Bladder microvascular endothelial cell (primary cell): ENCODE data around the gene FAM3A. TPM values are rescaled to one million over a fixed set of nuclear protein-coding genes. Genes with fewer than 3 reads are reported as not detected.

Experiments used
- total RNA-seq: library from RNA; depleted of rRNA; stranded (reverse); fragments of >200 nt; gene quantifications from 2 replicates; pipeline ENCODE4 v1.2.3, GENCODE V29; 2014

FAM3A gene, protein sequence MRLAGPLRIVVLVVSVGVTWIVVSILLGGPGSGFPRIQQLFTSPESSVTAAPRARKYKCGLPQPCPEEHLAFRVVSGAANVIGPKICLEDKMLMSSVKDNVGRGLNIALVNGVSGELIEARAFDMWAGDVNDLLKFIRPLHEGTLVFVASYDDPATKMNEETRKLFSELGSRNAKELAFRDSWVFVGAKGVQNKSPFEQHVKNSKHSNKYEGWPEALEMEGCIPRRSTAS
- total RNA-seq, result 17.6 and 45.2 TPM in 2 replicates

DNA sequence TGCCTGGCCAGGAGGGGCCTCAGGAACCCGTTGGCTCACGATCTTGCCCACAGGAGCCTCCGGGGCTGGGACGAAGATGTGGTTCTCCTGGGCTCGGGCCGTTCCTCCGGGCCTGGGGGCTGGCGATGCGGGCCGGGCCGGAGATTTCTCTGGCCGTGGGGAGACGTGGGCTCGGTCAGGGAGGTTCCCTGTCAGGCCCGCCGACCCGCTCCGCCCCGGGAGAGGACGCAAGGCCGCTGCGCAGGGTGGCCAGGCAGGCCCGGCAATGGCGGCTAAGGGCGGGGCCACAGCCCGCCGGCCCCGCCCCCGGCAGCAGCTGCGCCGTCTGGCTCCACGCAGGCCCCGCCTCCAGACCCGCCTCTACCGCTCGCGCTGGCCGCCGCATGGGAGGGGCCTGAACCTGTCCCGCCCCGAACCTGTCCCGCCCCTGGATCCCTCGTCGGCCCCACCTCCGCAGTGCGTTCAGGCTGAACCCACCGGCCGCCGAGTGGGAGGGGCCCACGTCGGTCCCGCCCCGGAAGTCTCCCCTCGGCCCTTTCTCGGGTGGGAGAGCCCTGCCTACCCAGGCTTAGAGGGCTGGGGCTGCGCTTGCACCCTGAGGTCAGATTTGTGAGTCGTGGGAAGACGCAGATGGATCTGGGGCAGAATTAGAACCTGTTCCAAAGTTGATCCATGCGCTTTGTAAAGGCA, at the start of gene FAM3A:
Gene FAM3A, minus strand, starts transcription at position 267 of the 690 bp plus-strand sequence. CDS start 460 bp downstream, outside the sequence.

DNA sequence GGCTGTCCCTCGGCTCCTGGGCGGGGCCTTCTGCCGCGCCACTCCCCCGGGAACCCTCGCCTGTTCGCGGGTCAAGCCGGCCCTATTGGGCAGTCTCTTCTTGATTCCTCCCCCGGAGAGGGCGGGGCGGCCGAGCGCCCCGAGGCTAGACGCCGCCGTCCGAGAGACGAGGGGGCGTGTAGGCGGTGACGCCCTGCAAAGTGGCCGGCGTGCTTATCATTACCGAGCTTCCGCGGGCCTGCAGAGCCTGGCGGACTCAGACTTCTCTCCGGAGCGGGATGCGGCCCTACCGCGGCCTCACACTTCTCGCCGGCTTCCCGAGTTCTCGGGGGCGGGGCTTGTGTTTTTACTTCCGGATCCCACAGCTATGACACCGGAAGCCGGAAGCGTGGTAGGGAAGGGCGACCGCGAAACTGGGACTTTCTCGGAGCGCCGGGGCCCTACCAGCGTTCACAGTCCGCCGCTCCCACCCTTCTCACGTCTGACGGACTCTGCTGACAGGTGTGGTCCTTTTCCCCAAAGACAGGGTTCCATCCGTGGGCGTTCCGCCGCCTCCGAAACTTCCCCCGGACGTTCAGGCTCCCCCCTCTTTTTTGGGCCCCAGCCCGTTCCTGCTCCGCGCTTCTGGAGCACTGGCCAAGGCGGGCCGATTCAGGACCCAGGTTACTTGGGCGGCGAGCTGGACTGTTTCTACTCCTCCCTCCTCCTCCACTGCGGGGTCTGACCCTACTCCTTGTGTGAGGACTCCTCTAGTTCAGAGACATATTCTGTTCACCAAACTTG, 31.4 kb upstream of the FAM3A start, which contains the start of gene IKBKG:
Gene IKBKG, plus strand, starts transcription at position 376 of the 783 bp plus-strand sequence. CDS start 4,383 bp downstream, outside the sequence.

DNA sequence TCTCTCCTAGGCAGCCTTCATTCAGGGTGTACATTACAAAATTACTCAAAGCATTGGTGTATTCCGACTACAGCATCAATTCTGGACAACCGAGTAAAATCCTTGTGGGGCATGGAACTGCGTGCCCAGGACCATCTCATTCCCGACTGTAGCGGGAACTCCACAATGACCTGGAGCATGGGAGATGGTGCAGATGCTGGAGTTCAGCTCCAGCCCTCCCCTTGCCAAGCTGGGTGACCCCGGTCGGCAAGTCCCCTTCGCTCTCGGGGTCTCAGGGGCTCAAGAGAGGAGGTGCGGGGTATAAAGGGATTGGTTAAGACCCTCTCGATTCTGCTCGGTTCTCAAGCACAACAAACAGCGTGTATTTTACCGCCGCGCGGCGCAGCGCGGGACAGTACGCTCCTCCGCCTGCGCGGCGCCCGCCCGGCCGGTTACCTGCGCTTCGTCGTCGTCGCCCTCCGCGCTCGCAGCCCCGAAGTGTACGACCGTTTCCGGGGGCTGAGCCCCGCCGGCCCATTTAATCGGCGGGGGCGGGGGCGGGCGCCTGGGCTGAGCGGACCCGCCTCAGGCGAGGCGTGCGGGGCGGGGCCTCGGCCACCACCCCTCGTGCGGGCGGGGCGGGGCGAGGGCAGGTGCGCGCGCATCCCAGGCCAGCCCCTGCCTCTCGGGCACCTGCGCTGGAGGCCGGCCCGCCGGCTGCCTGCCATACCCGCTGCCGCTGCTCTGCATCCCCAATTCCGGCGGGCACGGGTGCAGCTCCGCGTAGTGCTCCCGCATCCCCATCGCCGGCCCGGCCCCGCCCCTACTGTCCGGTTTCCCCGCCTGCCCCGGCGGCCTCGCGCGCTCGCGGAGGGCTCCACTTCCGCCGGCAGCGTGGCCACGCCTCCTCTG, 30.6 kb upstream of the FAM3A start, which contains the start of gene G6PD:
Gene G6PD, minus strand, starts transcription at position 493 of the 891 bp plus-strand sequence. CDS start 691 bp downstream, outside the sequence.

DNA sequence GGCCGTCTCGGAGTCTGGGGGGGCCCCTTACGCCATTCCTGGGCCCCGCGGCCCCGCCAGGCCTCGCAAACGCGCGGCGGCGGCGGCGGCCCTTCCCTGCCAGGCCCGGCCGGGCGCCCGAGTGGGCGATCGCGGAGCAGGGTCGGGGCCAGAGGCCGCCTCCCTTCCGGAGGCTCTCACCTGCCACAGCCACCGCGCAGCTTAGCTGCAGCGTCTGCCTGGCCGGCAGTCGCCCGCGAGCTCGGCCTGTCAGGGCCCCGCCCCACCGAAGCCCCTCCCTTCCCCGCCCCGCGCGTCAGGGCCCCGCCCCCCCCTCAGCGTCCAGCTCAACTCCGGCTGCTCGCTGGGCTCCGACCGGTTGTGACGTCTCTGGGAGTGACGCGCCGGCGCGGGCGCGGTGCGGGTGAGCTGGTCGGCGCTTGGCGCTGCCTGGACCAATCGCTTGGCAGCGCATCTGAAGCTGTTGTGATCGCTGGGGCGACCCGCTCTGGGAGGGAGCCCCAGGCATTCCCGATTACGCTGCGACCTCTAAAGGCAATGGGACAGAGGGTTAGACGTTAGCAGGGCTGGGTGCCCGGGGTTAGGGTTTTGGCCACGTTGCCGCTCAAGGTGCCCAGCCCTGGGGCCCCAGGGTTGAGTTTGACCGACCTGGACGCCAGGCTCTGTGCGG, 25.5 kb downstream of the FAM3A start, which contains the start of gene SLC10A3:
Gene SLC10A3, minus strand, starts transcription at position 216 of the 670 bp plus-strand sequence. CDS start 1,689 bp downstream, outside the sequence.

DNA sequence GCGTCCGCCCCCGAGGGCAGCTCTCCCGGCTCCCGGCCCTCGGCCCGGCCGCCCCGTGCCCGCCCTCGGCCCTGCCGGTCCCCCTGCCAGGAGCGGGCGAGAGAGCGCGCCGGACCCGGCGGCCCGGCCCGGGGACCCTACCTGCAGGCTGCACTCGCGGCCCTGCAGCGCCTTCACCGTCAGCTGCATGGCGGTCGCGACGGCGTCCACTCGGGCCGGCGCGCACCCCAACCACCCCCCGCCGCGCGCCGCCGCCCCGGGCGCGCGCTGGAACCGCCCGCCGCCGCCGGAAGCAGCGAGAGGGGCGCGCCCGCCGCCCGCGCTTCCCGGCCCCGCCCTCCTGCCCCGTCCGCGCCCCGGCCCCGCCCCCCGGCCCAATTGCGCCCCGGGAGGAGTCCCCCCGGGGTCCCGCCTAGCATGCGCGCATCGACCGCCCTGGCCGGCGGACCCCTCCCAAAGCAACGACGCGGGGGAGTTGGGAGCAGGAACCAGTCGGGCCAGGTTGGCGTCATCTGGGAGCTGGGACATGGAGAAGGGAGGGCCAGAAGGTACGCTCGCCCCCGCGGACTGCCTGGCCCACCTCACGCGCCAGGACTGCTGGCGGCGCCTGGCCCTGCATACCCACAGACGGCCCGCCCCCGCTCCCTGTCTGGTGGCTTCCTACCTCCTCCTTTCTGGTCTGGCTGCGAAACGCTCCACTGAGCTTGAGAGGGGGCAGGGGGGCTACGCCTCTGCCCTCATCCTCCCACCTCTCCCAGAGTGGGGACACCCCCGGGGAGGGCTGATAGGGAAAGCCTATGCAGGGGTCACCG, 29.4 kb downstream of the FAM3A start, which contains the start of gene UBL4A:
Gene UBL4A, minus strand, starts transcription at position 220 of the 812 bp plus-strand sequence. Its CDS starts 31 bp downstream, at position 189.

DNA sequence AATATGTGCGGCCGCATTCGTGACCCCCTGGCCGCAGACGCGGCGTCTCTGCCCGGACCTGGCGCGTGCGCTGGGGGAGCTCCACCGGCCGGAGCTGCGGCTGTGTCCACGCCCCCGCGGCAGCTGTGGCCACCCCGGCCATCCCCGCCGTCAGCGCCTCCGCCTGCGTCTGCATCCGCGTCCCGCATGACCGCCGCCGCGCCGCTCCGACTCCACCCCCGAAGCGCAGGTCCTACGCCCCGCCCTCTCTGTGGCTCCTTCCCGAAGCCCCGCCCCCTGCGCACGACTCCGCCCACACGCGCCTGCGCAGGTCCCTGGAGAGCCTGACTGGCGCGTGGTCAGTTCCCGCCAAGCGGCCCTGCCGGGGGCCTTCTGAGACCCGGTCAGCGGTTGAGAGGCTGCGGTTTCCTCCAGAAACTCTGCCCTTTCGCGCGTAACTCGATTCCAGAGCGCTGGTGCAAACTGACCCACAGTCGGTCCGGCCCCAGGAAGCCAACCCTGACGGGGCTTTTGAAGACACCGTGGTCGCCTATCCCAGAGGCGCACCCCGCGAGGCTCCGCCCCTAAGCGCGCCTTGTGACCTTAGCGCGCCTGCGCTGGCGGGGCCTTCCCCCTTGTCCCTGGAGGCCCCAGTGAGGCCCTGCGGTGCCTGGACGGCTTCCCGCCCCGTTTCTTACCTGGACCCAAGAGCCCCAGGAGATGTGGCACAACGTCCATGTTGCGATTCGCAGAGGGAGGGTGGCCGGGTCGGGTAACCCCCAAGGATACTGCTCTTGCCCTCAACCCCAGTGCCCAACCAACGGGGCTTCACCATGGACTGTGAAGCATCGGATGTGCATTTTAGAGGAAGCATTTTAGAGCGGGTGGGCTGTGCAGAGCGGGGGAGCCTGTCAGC, 37.1 kb downstream of the FAM3A start, which contains the start of gene LAGE3:
Gene LAGE3, minus strand, starts transcription at position 554 of the 895 bp plus-strand sequence. Its CDS starts 366 bp downstream, at position 188.

DNA sequence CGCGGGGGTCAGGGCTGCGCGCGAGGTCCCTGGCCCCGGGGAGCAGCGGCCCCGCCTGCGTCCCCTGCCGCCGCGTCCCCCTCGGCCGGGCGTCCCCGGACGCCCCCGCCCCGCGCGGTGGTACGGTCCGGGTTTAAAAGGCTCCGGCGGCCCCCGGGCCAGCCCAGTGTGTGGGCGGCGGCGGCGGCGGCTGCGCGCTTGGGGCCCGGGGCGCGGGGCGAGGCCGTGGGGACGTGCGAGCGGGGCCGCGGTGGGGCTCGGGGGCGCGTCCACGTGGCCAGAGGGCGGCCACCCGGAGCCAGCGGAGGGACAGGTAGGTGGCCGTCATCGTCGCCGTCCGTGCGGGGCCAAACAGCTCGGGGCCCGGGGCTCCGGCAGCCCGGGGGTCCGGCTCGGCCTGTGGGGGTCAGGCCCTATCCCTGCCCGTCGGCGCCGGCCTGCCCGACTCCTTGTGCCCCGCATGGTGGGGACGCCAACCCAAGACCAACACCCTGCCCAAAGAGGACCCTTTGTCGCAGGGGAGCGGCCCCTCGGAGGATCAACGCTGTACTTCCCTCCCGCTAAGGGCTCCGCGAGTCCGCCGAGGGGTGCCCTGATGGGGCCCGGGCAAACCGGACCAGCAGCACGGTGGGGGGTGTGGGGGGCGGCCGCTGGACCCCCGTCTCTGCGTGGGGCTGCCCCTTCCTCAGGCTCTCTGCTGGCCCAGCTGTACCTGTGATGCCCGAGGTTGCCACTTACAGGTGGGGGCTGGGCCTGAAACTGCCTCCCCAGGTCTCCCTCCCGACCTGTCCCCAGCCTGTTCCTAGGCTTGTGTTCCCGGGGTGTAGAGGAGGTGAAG, 57.7 kb downstream of the FAM3A start, which contains the start of gene PLXNA3:
Gene PLXNA3, plus strand, starts transcription at position 166 of the 838 bp plus-strand sequence. CDS start 1,903 bp downstream, outside the sequence.

Other genes with a start within 250 kb of the FAM3A start
- gene TEX28, start 221.1 kb downstream of the FAM3A start, total RNA-seq, result 0.16 TPM in 1 of 2 replicates, not detected in the other
- under 0.01 and 0.31 TPM in 2 replicates for gene TKTL1, start 220.4 kb downstream of the FAM3A start, total RNA-seq
- gene FLNA, start 141.6 kb downstream of the FAM3A start, total RNA-seq, result 1,640 and 2,434 TPM in 2 replicates
- 16.6 and 18.8 TPM in 2 replicates for gene EMD, start 136.9 kb downstream of the FAM3A start, total RNA-seq
- 2,048 and 2,051 TPM in 2 replicates for gene RPL10, start 117.9 kb downstream of the FAM3A start, total RNA-seq
- 70.6 and 90.2 TPM in 2 replicates for gene DNASE1L1, start 107.0 kb downstream of the FAM3A start, total RNA-seq
- gene TAFAZZIN, start 104.7 kb downstream of the FAM3A start, total RNA-seq, result 20.9 and 23.9 TPM in 2 replicates
- gene ATP6AP1, start 87.6 kb downstream of the FAM3A start, total RNA-seq, result 54.4 and 128 TPM in 2 replicates
- gene GDI1, start 79.1 kb downstream of the FAM3A start, total RNA-seq, result 36.4 and 99.2 TPM in 2 replicates
- gene FAM50A, start 72.1 kb downstream of the FAM3A start, total RNA-seq, result 64.9 and 118 TPM in 2 replicates
- 7.9 and 13.3 TPM in 2 replicates for gene PLXNA3, start 58.0 kb downstream of the FAM3A start, total RNA-seq
- gene LAGE3, start 37.0 kb downstream of the FAM3A start, total RNA-seq, result 11.2 and 11.5 TPM in 2 replicates
- gene UBL4A, start 29.6 kb downstream of the FAM3A start, total RNA-seq, result 37.1 and 49.5 TPM in 2 replicates
- 9.7 and 22.1 TPM in 2 replicates for gene SLC10A3, start 25.6 kb downstream of the FAM3A start, total RNA-seq
- gene G6PD, start 30.6 kb upstream of the FAM3A start, total RNA-seq, result 38.9 and 52.8 TPM in 2 replicates
- gene IKBKG, start 31.4 kb upstream of the FAM3A start, total RNA-seq, result 12.1 and 14.2 TPM in 2 replicates
- not detected in 2 replicates for gene CTAG1A, start 68.9 kb upstream of the FAM3A start, total RNA-seq
- not detected in 2 replicates for gene CTAG1B, start 103.0 kb upstream of the FAM3A start, total RNA-seq
- gene CTAG2, start 137.3 kb upstream of the FAM3A start, total RNA-seq, result not detected in 2 replicates
- gene GAB3, start 234.8 kb upstream of the FAM3A start, total RNA-seq, result 8.3 and 13.9 TPM in 2 replicates
- gene DKC1, start 246.6 kb upstream of the FAM3A start, total RNA-seq, result 26.4 and 63.4 TPM in 2 replicates